GM21723 (cell line): Measurements from ENCODE around the gene FXYD1.
"Not testable (repeated sequence)": the region's sequence is repeated elsewhere in the genome, so short reads cannot be mapped to it uniquely, and the experiment has no call there.

Experiments
- ATAC-seq: cut with Tn5 transposase; IDR thresholded peaks from one replicate; pipeline ENCODE4 v1.9.1; 2021; ENCODE audit warnings: mild to moderate bottlenecking, moderate library complexity; ENCODE audit not compliant: unreplicated experiment

FXYD1 gene

GRCh38 chr19:35141837-35142605 lies 3.4 kb downstream of the FXYD1 start:
- ATAC-seq: no peak

DNA sequence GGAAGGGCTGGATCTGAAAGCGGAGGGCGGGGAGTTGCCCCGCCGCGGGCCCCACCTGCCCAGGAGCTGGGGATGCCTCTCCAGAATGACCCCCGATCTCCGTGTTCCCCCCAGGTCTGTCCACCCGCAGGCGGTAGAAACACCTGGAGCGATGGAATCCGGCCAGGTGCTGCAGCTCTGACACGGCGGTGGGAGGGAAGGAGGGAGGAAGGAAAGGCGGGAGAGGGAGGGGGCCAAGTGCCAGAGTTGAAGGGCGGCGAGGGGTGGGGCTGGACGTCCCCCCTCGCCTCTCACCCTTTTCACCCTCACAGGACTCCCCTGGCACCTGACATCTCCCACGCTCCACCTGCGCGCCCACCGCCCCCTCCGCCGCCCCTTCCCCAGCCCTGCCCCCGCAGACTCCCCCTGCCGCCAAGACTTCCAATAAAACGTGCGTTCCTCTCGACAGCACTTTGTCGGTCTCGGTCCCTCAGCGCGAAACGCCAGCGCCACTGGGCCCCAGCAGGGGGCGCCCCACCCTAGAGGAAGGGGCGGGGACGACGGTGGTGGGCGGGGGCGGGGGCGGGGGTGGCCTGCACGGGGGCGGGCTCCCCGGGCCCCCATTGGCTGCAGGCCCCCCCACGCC lies 4.1 kb downstream of the FXYD1 start:
- ATAC-seq: no peak

DNA sequence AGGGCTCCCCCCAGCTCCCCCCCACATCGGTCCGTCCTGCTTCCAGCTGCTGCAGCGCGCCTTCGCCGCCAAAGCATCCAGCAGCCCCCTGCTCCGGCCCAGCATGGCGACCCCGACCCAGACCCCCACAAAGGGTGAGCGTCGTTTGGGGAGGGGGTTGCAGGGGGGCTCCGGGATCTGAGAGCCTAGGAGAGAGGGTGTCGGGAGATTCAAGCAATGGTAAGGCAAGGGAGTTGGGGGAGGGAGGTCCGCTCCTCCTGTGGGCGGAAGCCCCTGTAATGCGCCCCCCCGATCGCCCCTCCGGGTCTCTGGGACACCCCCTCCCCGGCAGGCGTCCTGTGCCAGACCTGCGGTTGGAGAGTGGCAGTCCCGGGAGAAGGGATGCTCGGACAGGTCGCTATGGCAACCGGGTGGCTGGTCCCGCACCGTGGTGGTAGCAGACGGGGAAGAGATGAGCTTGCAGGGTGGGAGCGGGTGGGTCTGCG lies 4.6 kb downstream of the FXYD1 start, which contains the start of gene FXYD7:
FXYD7 (plus strand) TSS at position 25 of the 485 bp plus-strand sequence; CDS start at position 104, 79 bp downstream.
- ATAC-seq: no peak

- no peak for ATAC-seq
Measured at GRCh38 chr19:35143818-35144217, 5.2 kb downstream of the FXYD1 start.

DNA sequence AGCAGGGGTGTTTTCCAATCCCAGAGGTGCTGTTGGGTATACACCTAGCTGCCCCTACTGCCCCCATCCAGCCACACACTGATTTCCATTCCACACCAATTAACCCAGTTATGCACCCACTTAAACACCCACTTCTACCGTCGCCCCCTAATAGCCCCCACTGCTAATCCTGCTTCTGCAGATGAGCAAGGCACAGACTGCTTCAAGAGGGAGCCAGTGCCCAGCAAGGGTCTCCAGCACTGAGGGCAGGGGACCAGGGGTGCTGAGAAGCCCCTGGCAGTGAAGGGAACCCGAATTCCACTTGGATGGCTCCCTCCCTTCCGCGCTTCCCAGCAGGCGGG lies 5.6 kb downstream of the FXYD1 start:
- no peak for ATAC-seq

GRCh38 chr19:35144600-35145436 lies 6.2 kb downstream of the FXYD1 start:
- ATAC-seq: no peak

DNA sequence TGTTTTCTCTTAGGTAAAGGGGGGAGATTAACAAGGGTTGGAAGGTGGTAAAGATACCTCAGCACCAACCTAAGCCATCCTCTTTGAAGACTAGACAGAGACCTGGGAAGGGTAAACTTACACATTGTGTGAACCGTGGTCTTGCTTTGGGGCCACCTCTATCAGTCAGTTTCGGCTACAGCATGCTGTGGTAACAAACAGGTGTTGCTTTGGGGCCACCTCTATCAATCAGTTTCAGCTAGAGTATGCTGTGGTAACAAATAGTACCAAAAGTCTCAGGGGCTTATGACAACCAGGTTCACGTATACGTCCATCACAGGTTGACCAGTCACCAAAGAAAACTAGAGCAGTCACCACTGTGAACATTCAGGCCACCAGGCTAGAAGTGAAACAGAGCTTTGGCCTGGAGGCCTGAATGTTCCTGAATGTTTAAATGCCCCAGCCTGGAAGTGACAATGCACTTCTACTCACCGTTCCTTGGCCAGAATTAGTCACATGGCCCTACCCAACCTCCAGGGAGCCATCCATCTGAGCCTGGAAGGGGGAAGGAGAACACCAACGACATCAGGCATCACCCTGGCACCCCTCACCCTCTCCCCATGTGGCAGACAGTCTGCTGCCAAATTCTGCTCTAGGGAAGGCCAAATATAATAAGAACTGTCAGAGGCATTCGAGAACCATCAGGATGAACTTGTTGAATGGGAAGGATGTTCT lies 8.3 kb downstream of the FXYD1 start:
- no peak for ATAC-seq

GRCh38 chr19:35149463-35149862 lies 10.8 kb downstream of the FXYD1 start:
- ATAC-seq: no peak

GRCh38 chr19:35150445-35150844 lies 11.8 kb downstream of the FXYD1 start:
- ATAC-seq: no peak

- no peak for ATAC-seq
Measured at GRCh38 chr19:35151273-35152065, 12.8 kb downstream of the FXYD1 start.

- ATAC-seq: not testable (repeated sequence)
Measured at GRCh38 chr19:35153129-35153522, 14.5 kb downstream of the FXYD1 start.

DNA sequence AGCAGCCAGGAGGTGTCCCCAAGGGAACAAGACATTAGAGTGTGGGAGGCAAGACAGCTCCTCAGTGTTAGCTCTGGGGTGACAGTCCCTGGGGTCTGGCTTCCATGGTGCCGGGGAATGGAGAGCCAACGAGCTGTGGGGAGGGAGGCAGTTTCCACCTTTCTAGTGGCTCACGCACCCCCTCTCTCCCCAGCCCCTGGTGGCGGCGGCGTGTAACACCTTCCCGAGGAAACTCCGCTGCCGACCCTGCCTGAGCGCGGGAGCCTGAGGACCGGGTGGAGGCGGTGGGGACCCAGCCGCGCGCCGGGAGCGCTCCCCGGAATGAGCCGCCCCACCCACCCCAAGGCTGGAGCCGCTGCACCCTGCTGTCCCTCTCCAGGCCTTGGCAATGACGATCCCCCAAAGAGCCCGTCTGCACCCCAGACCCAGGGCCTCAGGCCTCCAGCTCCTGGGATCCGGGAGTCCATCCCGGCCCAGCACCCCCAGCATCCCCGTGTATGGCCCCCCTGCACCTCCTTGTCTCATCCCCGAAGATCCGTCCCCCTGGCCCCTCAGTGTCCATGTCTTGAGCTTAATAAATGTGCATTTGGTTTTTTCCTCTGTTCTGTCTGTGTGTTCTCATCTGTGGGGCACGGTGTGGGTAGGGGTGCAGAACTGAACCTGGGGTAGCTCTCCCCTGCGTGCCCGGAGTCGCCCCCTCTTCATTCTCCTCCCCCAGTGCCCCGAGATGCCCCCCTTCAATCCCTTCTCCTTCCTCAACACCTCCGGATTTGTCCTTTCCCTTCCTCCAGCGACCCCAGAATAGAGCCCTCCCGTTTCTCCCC lies 15.3 kb downstream of the FXYD1 start:
- ATAC-seq: no peak

- no peak for ATAC-seq
Measured at GRCh38 chr19:35154525-35155406, 16.1 kb downstream of the FXYD1 start, which contains the start of gene FXYD5. Gene FXYD5 (plus strand): TSS chr19:35154735. CDS start chr19:35155551, 816 bp downstream.

DNA sequence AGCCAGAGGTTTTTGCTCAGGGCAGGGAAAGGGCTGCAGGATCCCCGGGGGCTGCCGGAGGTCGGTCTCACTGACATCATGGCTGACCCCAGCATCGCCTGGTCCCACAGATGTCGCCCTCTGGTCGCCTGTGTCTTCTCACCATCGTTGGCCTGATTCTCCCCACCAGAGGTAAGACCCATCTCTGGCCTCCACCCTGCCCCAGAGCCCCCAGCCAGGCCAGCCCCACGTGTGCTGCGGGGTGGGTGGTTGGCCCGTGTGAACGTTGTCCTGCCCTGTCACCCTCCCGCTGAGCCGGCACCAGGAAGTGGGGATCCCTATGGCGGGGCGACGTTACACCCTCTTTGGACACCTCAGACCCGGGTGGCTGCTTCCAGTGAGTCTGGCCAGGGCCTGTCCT lies 16.8 kb downstream of the FXYD1 start:
- no peak for ATAC-seq

DNA sequence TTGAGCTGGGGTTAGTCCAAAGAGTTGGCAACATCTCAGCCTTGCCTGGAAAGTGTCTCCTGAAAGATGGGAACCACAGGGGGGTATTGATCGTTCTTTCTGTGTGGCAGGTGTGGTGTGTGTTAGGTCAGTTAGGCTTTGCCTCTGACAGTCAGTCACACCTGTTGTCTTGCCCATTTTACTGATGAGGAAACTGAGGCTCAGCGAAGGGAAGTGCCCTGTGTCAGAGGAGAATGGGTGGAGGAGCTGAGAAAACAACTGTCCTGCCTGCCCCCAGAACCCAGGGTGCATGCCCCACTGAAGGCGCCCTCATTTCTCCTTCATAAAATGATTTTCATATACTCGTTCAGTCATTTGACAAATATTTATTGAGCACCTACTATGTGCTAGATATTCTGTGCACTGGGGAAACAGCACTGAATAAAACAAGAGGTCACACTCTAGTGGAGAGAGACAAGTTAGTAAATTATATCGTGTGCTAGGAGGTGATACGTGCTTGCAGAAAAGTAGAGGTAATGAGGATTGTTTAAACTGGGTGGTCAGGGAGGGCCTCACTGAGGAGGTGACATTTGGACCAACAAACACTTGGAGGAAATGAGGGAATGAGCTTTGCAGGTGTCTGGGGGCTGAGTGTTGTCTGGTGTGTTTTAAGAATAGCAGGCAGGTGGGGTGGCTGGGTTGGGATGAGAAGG lies 17.5 kb downstream of the FXYD1 start:
- ATAC-seq: no peak

- ATAC-seq: no peak
Measured at GRCh38 chr19:35156673-35157014, 18.0 kb downstream of the FXYD1 start.

DNA sequence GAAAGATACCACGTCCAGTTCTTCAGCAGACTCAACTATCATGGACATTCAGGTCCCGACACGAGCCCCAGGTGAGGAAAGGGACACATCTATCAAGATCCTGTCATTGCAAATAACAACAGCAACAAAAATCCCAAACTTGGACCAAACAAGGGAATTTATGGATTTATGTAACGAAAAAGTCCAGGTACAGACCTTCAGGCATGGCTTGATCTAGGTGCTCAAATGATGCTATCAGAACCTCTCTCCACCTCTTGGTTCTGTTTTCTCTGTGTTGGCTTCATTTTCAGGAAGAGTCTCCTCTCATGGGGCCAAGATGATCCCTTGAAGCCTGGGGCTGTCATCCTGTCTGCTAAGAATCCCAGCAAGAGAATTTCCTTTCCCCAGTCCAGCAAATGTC lies 18.8 kb downstream of the FXYD1 start:
- no peak for ATAC-seq

- ATAC-seq: no peak
Measured at GRCh38 chr19:35159606-35160005, 21.0 kb downstream of the FXYD1 start.
